ENCODE measurements around the gene ASPN.

DNA sequence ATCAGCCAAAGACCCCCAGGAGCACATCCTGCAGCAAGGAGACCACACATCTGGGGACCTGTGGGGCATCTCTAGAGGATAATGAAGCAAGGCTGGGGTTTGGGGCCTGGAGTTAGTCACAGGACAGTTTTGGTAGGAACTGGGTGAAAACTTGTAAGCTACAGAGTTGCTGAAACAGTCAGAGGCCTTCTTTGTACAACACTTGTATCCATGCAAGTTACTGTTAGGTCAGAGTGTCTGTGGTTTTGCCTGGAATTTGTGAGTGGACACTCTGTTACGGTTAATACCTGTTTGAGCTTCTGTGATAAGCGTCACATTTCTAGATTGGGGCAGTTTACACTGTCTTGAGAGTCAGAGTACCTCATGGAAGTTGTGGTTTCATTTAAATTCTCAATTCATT is 22.6 kb upstream of the ASPN start:
- TF ChIP-seq, protein P1, sequence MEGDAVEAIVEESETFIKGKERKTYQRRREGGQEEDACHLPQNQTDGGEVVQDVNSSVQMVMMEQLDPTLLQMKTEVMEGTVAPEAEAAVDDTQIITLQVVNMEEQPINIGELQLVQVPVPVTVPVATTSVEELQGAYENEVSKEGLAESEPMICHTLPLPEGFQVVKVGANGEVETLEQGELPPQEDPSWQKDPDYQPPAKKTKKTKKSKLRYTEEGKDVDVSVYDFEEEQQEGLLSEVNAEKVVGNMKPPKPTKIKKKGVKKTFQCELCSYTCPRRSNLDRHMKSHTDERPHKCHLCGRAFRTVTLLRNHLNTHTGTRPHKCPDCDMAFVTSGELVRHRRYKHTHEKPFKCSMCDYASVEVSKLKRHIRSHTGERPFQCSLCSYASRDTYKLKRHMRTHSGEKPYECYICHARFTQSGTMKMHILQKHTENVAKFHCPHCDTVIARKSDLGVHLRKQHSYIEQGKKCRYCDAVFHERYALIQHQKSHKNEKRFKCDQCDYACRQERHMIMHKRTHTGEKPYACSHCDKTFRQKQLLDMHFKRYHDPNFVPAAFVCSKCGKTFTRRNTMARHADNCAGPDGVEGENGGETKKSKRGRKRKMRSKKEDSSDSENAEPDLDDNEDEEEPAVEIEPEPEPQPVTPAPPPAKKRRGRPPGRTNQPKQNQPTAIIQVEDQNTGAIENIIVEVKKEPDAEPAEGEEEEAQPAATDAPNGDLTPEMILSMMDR (tag by site-specific recombination; IDR thresholded peaks at IDR 0.05), result no peak
- TF ChIP-seq, protein P2, sequence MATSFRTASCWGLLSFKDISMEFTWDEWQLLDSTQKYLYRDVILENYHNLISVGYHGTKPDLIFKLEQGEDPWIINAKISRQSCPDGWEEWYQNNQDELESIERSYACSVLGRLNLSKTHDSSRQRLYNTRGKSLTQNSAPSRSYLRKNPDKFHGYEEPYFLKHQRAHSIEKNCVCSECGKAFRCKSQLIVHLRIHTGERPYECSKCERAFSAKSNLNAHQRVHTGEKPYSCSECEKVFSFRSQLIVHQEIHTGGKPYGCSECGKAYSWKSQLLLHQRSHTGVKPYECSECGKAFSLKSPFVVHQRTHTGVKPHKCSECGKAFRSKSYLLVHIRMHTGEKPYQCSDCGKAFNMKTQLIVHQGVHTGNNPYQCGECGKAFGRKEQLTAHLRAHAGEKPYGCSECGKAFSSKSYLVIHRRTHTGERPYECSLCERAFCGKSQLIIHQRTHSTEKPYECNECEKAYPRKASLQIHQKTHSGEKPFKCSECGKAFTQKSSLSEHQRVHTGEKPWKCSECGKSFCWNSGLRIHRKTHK (tag by site-specific recombination; IDR thresholded peaks at IDR 0.05), result no peak
- TF ChIP-seq, protein P3, sequence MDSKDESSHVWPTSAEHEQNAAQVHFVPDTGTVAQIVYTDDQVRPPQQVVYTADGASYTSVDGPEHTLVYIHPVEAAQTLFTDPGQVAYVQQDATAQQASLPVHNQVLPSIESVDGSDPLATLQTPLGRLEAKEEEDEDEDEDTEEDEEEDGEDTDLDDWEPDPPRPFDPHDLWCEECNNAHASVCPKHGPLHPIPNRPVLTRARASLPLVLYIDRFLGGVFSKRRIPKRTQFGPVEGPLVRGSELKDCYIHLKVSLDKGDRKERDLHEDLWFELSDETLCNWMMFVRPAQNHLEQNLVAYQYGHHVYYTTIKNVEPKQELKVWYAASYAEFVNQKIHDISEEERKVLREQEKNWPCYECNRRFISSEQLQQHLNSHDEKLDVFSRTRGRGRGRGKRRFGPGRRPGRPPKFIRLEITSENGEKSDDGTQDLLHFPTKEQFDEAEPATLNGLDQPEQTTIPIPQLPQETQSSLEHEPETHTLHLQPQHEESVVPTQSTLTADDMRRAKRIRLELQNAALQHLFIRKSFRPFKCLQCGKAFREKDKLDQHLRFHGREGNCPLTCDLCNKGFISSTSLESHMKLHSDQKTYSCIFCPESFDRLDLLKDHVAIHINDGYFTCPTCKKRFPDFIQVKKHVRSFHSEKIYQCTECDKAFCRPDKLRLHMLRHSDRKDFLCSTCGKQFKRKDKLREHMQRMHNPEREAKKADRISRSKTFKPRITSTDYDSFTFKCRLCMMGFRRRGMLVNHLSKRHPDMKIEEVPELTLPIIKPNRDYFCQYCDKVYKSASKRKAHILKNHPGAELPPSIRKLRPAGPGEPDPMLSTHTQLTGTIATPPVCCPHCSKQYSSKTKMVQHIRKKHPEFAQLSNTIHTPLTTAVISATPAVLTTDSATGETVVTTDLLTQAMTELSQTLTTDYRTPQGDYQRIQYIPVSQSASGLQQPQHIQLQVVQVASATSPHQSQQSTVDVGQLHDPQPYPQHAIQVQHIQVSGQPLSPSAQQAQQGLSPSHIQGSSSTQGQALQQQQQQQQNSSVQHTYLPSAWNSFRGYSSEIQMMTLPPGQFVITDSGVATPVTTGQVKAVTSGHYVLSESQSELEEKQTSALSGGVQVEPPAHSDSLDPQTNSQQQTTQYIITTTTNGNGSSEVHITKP (tag by site-specific recombination; IDR thresholded peaks at IDR 0.05), result no peak
- TF ChIP-seq ZNF311 (tag by site-specific recombination; IDR thresholded peaks at IDR 0.05; ENCODE audit: borderline replicate concordance), result no peak
- TF ChIP-seq, protein P4, sequence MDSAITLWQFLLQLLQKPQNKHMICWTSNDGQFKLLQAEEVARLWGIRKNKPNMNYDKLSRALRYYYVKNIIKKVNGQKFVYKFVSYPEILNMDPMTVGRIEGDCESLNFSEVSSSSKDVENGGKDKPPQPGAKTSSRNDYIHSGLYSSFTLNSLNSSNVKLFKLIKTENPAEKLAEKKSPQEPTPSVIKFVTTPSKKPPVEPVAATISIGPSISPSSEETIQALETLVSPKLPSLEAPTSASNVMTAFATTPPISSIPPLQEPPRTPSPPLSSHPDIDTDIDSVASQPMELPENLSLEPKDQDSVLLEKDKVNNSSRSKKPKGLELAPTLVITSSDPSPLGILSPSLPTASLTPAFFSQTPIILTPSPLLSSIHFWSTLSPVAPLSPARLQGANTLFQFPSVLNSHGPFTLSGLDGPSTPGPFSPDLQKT (IDR thresholded peaks at IDR 0.05; ENCODE audit: borderline replicate concordance, low read depth, low read length), result no peak
- no peak for TF ChIP-seq SP2 (tag by site-specific recombination; IDR thresholded peaks at IDR 0.05)
- no peak for TF ChIP-seq ZNF830 (tag by site-specific recombination; IDR thresholded peaks at IDR 0.05; ENCODE audit: low read depth)
